H9 (cell line): ENCODE results near the gene PRRX1. TPM values are rescaled to one million over a fixed set of nuclear protein-coding genes. Genes with fewer than 3 reads are reported as not detected.

Source experiments
- DNase-seq: peaks from one replicate; pipeline ENCODE4 v3.0.0-alpha.2; 2017
- H2AFZ ChIP-seq: one replicate; pipeline ENCODE4 v1.6.1; 2013; ENCODE audit warnings: mild to moderate bottlenecking, low read length, control low read depth, moderate library complexity
- H2AK5ac ChIP-seq: 2 replicates; pipeline ENCODE4 v1.6.1; 2013; ENCODE audit warnings: low read length, control low read depth, mixed read lengths; ENCODE audit not compliant: insufficient read length
- H2BK120ac ChIP-seq: one replicate; pipeline ENCODE4 v1.6.1; 2013; ENCODE audit warnings: low read depth, mild to moderate bottlenecking, low read length, control low read depth, inconsistent platforms; ENCODE audit not compliant: poor library complexity, severe bottlenecking
- H2BK12ac ChIP-seq: 2 replicates; pipeline ENCODE4 v1.6.1; 2013; ENCODE audit warnings: low read length, control low read depth, mixed read lengths, low read depth; ENCODE audit not compliant: insufficient read length
- H2BK15ac ChIP-seq: 2 replicates; pipeline ENCODE4 v1.6.1; 2013; ENCODE audit warnings: low read depth, low read length, control low read depth
- H2BK20ac ChIP-seq: one replicate; pipeline ENCODE4 v1.6.1; 2013; ENCODE audit warnings: low read depth, mild to moderate bottlenecking, low read length, control low read depth, inconsistent platforms; ENCODE audit not compliant: poor library complexity, severe bottlenecking
- H2BK5ac ChIP-seq: 2 replicates; pipeline ENCODE4 v1.6.1; 2013; ENCODE audit warnings: low read length, control low read depth, mixed read lengths; ENCODE audit not compliant: insufficient read length
- H3K14ac ChIP-seq: 2 replicates; pipeline ENCODE4 v1.6.1; 2013; ENCODE audit warnings: low read length, control low read depth; ENCODE audit not compliant: insufficient read depth
- H3K18ac ChIP-seq: 2 replicates; pipeline ENCODE4 v1.6.1; 2013; ENCODE audit warnings: low read depth, mild to moderate bottlenecking, mixed read lengths, low read length, control low read depth; ENCODE audit not compliant: insufficient read length
- H3K23ac ChIP-seq: 2 replicates; pipeline ENCODE4 v1.6.1; 2013; ENCODE audit warnings: low read length, control low read depth, mixed read lengths, low read depth; ENCODE audit not compliant: insufficient read length
- H3K23me2 ChIP-seq: 2 replicates; pipeline ENCODE4 v1.6.1; 2013; ENCODE audit warnings: low read depth, mild to moderate bottlenecking, mixed read lengths, low read length, control low read depth; ENCODE audit not compliant: insufficient read length, poor library complexity, severe bottlenecking
- H3K27ac ChIP-seq: 2 replicates; pipeline ENCODE4 v1.5.1; 2013; ENCODE audit warnings: low read length, control low read depth, mixed read lengths, low read depth; ENCODE audit not compliant: insufficient read length
- H3K27me3 ChIP-seq: 2 replicates; pipeline ENCODE4 v1.6.1; 2013; ENCODE audit warnings: low read length, control low read depth, inconsistent platforms; ENCODE audit not compliant: insufficient read depth
- H3K4ac ChIP-seq: 2 replicates; pipeline ENCODE4 v1.6.1; 2013; ENCODE audit warnings: low read depth, mild to moderate bottlenecking, control low read depth, inconsistent platforms, low read length, moderate library complexity
- H3K4me1 ChIP-seq: 2 replicates; pipeline ENCODE4 v1.6.1; 2013; ENCODE audit warnings: low read length, control low read depth, inconsistent platforms; ENCODE audit not compliant: insufficient read depth
- H3K4me2 ChIP-seq: 2 replicates; pipeline ENCODE4 v1.6.1; 2013; ENCODE audit warnings: low read length, control low read depth, mixed read lengths; ENCODE audit not compliant: insufficient read length, insufficient read depth
- H3K56ac ChIP-seq: 2 replicates; pipeline ENCODE4 v1.6.1; 2013; ENCODE audit warnings: low read depth, mild to moderate bottlenecking, mixed read lengths, low read length, control low read depth; ENCODE audit not compliant: insufficient read length
- H3K79me1 ChIP-seq: 2 replicates; pipeline ENCODE4 v1.6.1; 2013; ENCODE audit warnings: low read depth, mild to moderate bottlenecking, moderate library complexity, low read length, control low read depth, inconsistent platforms; ENCODE audit not compliant: insufficient read depth, poor library complexity, severe bottlenecking
- H3K79me2 ChIP-seq: 2 replicates; pipeline ENCODE4 v1.6.1; 2013; ENCODE audit warnings: low read length, control low read depth, inconsistent platforms; ENCODE audit not compliant: insufficient read depth
- H3K9ac ChIP-seq: 2 replicates; pipeline ENCODE4 v1.6.1; 2013; ENCODE audit warnings: low read length, control low read depth, mixed read lengths; ENCODE audit not compliant: insufficient read length; ENCODE audit errors: extremely low read depth
- H3K9me3 ChIP-seq: one replicate; pipeline ENCODE4 v1.6.1; 2013; ENCODE audit warnings: low read depth, low read length, inconsistent platforms; ENCODE audit not compliant: control insufficient read depth
- H3T11ph ChIP-seq: one replicate; pipeline ENCODE4 v1.6.1; 2013; ENCODE audit warnings: mild to moderate bottlenecking, low read length, control low read depth, inconsistent platforms
- H4K20me1 ChIP-seq: one replicate; pipeline ENCODE4 v1.6.1; 2013; ENCODE audit not compliant: control insufficient read depth, insufficient read length, insufficient read depth
- H4K5ac ChIP-seq: 2 replicates; pipeline ENCODE4 v1.6.1; 2013; ENCODE audit warnings: low read depth, mild to moderate bottlenecking, mixed read lengths, low read length, control low read depth; ENCODE audit not compliant: insufficient read length
- H4K8ac ChIP-seq: replicated peaks from 2 replicates; pipeline ENCODE4 v1.6.1; 2013; ENCODE audit warnings: low read length, control low read depth, mixed read lengths, low read depth; ENCODE audit not compliant: insufficient read length
- H4K91ac ChIP-seq: 2 replicates; pipeline ENCODE4 v1.6.1; 2013; ENCODE audit warnings: low read depth, mild to moderate bottlenecking, moderate library complexity, mixed read lengths, low read length, control low read depth; ENCODE audit not compliant: insufficient read length
- H3K27ac Mint-ChIP-seq, 3 experiments: 2 replicates in 2 of 3; 3 replicates in 1 of 3; pipeline ENCODE4 v1.8.0; 2020 to 2021; ENCODE audit warnings: mixed read lengths in 3 of 3, mild to moderate bottlenecking in 1 of 3, moderate library complexity in 1 of 3
- H3K27me3 Mint-ChIP-seq: 2 replicates; pipeline ENCODE4 v1.8.0; 2021; ENCODE audit warnings: low read depth, mild to moderate bottlenecking, moderate library complexity, mixed read lengths
- H3K36me3 Mint-ChIP-seq, 3 experiments: 2 replicates in 2 of 3; 3 replicates in 1 of 3; pipeline ENCODE4 v1.8.0; 2020 to 2021; ENCODE audit warnings: low read depth in 3 of 3, mixed read lengths in 3 of 3; ENCODE audit not compliant: insufficient read depth in 1 of 3
- H3K4me1 Mint-ChIP-seq, 2 experiments: 2 replicates each; pipeline ENCODE4 v1.8.0; 2020; ENCODE audit warnings: mixed read lengths in 2 of 2
- H3K4me3 Mint-ChIP-seq, 2 experiments: 2 replicates in 1 of 2; 3 replicates in 1 of 2; pipeline ENCODE4 v1.8.0; 2020 to 2021; ENCODE audit warnings: mild to moderate bottlenecking in 2 of 2, mixed read lengths in 2 of 2, moderate library complexity in 1 of 2
- H3K9me3 Mint-ChIP-seq, 2 experiments: 2 replicates in 1 of 2; 3 replicates in 1 of 2; pipeline ENCODE4 v1.8.0; 2020; ENCODE audit warnings: mild to moderate bottlenecking in 2 of 2, mixed read lengths in 2 of 2, moderate library complexity in 1 of 2
- WGBS: extraction: QIAGEN DNeasy Blood & Tissue Kit; methylation state at CpG from one replicate; pipeline ENCODE4 v1.1.7; 2013; ENCODE audit warnings: missing lambda C conversion rate, low lambda C conversion rate, mixed read lengths; ENCODE audit not compliant: insufficient read length; ENCODE audit errors: extremely low coverage; 5-methylcytosine and 5-hydroxymethylcytosine counted together
- total RNA-seq: library from RNA; stranded (reverse); gene quantifications from 2 replicates; pipeline ENCODE4 v1.2.1, GENCODE V29; 2021
- TF ChIP-seq, protein P1 (sequence below): fragments of 200-600 bp; sonication (generic); conservative IDR thresholded peaks from 3 replicates; pipeline ENCODE4 v1.8.0; 2021; ENCODE audit warnings: antibody characterized with exemption, mild to moderate bottlenecking

PRRX1 gene
- total RNA-seq, 1 experiment from 2014 or later: not detected

DNA sequence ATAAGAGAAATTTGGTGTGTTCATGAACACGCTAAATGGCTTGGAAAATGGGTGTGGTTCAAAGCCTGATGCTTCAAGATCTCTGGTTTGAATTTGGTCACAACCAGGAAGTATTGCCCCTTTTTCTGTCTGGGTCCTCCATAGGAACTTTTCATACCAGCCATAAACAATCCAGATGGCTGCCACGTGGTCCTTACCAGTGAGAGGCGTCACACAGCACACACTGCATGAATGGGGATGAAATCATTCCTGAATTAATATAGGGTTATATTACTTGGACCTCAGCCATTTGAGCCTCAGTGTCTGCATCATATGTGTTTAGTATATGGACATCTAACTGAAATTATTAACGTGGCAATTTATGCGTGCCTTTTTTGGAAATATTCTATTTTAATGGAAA lies 64.0 kb downstream of the PRRX1 start:
- Histone ChIP-seq H3K4me2 (no peak overlapping the region), H3K56ac (no peak overlapping the region), H3K18ac (no peak overlapping the region), H3K14ac (no peak overlapping the region), H2BK20ac (no peak overlapping the region), H4K5ac (no peak overlapping the region), H3K27me3 (no peaks in the 10 kb centered on the region), H2AFZ (no peak overlapping the region), H4K8ac (no peak overlapping the region), H3K23me2 (no peaks in the 10 kb centered on the region), H4K91ac (no peak overlapping the region), H2BK12ac (no peak overlapping the region), H3K79me2 (no peaks in the 10 kb centered on the region), H3K9ac (no peak overlapping the region), H3K4ac (no peak overlapping the region), H3K9me3 (no peaks in the 10 kb centered on the region), H2BK120ac (no peak overlapping the region), H3K4me1 (no peaks in the 10 kb centered on the region), H3K23ac (no peak overlapping the region), H4K20me1 (no peaks in the 10 kb centered on the region), H2BK15ac (no peak overlapping the region), H2BK5ac (no peak overlapping the region), H3K27ac (no peak overlapping the region), H2AK5ac (no peak overlapping the region), H3K79me1 (no peaks in the 10 kb centered on the region), H3T11ph (no peak overlapping the region)
- WGBS: no CpG with 5 or more reads among the region's 5 CpGs
- no peaks in the 10 kb centered on the region for H3K4me1 Mint-ChIP-seq
- peaks cover 1% of the 10 kb centered on the region; the same call in 1 of the 2 replicates for H3K27me3 Mint-ChIP-seq
- no peak for DNase-seq
- H3K4me3 Mint-ChIP-seq: no peak overlapping the region
- no peaks in the 10 kb centered on the region for H3K9me3 Mint-ChIP-seq
- H3K36me3 Mint-ChIP-seq: no peaks in the 10 kb centered on the region
- TF ChIP-seq, protein P1, sequence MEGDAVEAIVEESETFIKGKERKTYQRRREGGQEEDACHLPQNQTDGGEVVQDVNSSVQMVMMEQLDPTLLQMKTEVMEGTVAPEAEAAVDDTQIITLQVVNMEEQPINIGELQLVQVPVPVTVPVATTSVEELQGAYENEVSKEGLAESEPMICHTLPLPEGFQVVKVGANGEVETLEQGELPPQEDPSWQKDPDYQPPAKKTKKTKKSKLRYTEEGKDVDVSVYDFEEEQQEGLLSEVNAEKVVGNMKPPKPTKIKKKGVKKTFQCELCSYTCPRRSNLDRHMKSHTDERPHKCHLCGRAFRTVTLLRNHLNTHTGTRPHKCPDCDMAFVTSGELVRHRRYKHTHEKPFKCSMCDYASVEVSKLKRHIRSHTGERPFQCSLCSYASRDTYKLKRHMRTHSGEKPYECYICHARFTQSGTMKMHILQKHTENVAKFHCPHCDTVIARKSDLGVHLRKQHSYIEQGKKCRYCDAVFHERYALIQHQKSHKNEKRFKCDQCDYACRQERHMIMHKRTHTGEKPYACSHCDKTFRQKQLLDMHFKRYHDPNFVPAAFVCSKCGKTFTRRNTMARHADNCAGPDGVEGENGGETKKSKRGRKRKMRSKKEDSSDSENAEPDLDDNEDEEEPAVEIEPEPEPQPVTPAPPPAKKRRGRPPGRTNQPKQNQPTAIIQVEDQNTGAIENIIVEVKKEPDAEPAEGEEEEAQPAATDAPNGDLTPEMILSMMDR: no peak
- no peak overlapping the region for H3K27ac Mint-ChIP-seq
